Activated T-helper 1 cell treated with anti-CD3 and anti-CD28 coated beads, Interleukin-12 subunit alpha, Interleukin-12 subunit beta, Interleukin-2, Interleukin-4 antibody, amounts not matched to agents 30 ng/mL and 10 ng/mL and 1 ng/mL, durations not matched to agents 14 hours and 24 hours and 36 hours (primary cell): ENCODE measurements around the gene UBE3D. TPM values are rescaled to one million over a fixed set of nuclear protein-coding genes. Genes with fewer than 3 reads are reported as not detected.
"Not testable (repeated sequence)": the region's sequence is repeated elsewhere in the genome, so short reads cannot be mapped to it uniquely, and the experiment has no call there.

Source experiments
- DNase-seq: peaks from one replicate; pipeline ENCODE4 v3.0.0; 2021; ENCODE audit warnings: low spot score
- H3K27ac Mint-ChIP-seq: one replicate; pipeline ENCODE4 v1.8.0; 2021; ENCODE audit warnings: mild to moderate bottlenecking, mixed read lengths
- H3K27me3 Mint-ChIP-seq: one replicate; pipeline ENCODE4 v1.8.0; 2022; ENCODE audit warnings: mild to moderate bottlenecking, moderate library complexity, mixed read lengths; ENCODE audit not compliant: insufficient read depth
- H3K36me3 Mint-ChIP-seq: one replicate; pipeline ENCODE4 v1.8.0; 2021; ENCODE audit warnings: low read depth, mixed read lengths
- H3K4me1 Mint-ChIP-seq: one replicate; pipeline ENCODE4 v1.8.0; 2021; ENCODE audit warnings: low read depth, mixed read lengths
- H3K4me3 Mint-ChIP-seq: one replicate; pipeline ENCODE4 v1.8.0; 2021; ENCODE audit warnings: mild to moderate bottlenecking, moderate library complexity, mixed read lengths
- H3K9me3 Mint-ChIP-seq: one replicate; pipeline ENCODE4 v1.8.0; 2021; ENCODE audit warnings: mixed read lengths
- intact Hi-C: fragments of 100-400 bp; cut with micrococcal nuclease; formaldehyde crosslinking; loops from one replicate; pipeline ENCODE4 v1.15.1; 2024
- total RNA-seq: library from RNA; stranded (reverse); gene quantifications from 2 replicates; pipeline ENCODE4 v1.2.3, GENCODE V29; 2022

Gene UBE3D
- total RNA-seq, 1 donor from 2014 or later: 8.3 TPM

DNA sequence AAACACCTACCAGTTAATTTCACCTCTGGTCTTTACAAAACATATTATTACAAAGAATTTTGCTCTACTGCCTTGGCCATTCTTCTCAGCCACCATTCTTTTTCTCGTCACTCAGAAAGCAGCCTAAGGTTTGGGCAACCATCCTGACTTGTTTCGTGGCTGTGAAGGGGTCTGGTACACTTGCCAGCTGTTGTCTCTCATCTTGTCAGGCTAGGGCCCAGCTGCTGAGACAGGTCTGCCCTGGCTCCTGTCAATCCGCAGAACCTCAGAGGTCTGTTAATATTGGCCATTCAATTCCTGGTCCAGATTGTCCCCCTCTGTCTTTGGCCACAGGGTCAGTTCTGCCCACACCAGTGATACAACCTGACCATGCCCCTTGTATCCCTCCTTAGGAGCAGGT lies 197.7 kb downstream of the UBE3D start:
- Mint-ChIP-seq H3K27me3 (no peaks in the 10 kb centered on the region), H3K36me3 (no peaks in the 10 kb centered on the region), H3K4me3 (no peak overlapping the region), H3K27ac (no peak overlapping the region), H3K9me3 (no peaks in the 10 kb centered on the region), H3K4me1 (no peaks in the 10 kb centered on the region)
- no peak for DNase-seq
- intact Hi-C loops: no loop called here

DNA sequence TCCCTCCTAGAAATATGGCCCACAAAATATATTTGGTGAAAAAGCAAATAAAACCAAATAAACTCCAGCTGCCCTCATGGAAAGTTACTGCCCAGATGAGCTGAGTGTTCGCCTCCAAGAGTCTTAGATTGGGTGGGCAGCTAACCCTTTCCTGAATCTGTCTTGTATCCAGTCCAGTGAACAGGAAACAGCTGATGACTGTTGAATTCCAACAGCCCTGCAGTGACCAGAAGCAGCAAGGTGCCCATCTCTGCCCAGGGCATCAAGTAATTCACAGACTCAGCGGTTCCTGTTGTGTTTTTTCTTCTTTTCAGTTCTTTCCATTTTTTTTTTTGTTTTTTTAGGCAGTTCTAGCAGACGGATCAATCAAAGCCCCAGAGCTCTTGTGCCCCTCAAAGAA lies 199.2 kb downstream of the UBE3D start:
- DNase-seq: no peak
- intact Hi-C loops: no loop called here
- Mint-ChIP-seq H3K9me3 (no peaks in the 10 kb centered on the region), H3K27ac (no peak overlapping the region), H3K4me1 (no peaks in the 10 kb centered on the region), H3K36me3 (no peaks in the 10 kb centered on the region), H3K4me3 (no peak overlapping the region), H3K27me3 (no peaks in the 10 kb centered on the region)

DNA sequence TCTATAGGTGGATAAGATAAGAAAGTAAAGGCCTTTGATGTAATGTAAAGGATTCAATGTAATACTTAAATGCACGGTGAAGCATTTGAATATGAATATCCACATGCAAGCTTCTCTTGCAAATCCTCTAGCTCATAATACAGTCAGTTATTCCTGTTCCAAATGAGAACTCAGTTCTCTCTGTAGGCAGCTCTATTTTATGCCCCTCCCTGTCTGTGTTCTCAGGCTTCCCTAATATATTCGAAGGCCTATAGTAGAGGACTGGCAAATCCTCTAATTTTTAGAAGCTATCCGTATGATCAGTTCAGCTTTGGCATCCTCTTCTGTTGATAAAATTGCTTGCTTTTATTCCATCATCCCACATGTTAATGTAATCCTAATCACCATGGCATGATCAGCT lies 200.2 kb downstream of the UBE3D start:
- Mint-ChIP-seq H3K27me3 (no peaks in the 10 kb centered on the region), H3K36me3 (no peaks in the 10 kb centered on the region), H3K4me1 (no peaks in the 10 kb centered on the region), H3K4me3 (no peak overlapping the region), H3K27ac (no peak overlapping the region), H3K9me3 (no peaks in the 10 kb centered on the region)
- DNase-seq: no peak
- intact Hi-C loops: no loop called here

DNA sequence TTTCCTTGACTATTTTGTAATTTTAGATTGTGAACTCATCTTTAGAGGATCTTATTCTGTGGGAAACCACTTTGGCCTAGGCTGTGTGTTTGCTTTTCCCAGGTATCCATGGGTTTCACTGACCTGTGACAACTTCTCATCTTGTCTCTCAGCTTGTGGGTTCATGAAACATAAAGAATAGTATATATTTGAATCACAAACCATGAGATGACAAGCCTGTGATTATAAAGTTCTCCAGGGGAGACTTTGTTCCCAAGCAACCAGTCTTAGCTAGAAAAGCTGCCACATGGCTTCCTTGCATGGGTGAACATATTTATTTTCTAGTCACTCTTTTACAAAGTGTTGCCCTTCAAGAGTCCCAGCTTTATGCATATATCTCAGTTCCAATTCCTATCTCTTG lies 201.9 kb downstream of the UBE3D start:
- DNase-seq: no peak
- Mint-ChIP-seq H3K36me3 (no peaks in the 10 kb centered on the region), H3K27ac (no peak overlapping the region), H3K9me3 (no peaks in the 10 kb centered on the region), H3K4me1 (no peaks in the 10 kb centered on the region), H3K4me3 (no peak overlapping the region), H3K27me3 (no peaks in the 10 kb centered on the region)
- intact Hi-C loops: no loop called here

DNA sequence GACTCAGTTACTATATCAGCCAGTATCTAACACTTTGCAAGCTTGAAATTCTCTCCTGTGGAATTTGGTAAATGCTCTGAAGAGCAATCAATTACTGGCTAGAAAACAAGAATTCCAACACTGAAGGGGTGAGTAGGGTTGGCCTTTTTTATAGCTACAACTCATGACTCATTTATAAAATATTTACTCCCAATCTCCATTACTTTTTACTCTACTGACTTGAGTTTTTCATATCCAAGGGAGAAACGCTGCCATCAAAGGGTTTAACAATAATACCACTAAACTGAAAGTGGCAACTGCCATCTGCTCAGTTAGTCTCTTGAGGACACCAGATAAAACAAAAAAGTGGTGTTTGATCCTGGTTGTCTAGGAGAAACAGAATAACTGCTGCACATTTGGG lies 203.1 kb downstream of the UBE3D start:
- Mint-ChIP-seq H3K36me3 (no peaks in the 10 kb centered on the region), H3K27me3 (no peaks in the 10 kb centered on the region), H3K9me3 (no peaks in the 10 kb centered on the region), H3K4me3 (no peak overlapping the region), H3K4me1 (no peaks in the 10 kb centered on the region), H3K27ac (no peak overlapping the region)
- DNase-seq: no peak
- intact Hi-C loops: no loop called here

DNA sequence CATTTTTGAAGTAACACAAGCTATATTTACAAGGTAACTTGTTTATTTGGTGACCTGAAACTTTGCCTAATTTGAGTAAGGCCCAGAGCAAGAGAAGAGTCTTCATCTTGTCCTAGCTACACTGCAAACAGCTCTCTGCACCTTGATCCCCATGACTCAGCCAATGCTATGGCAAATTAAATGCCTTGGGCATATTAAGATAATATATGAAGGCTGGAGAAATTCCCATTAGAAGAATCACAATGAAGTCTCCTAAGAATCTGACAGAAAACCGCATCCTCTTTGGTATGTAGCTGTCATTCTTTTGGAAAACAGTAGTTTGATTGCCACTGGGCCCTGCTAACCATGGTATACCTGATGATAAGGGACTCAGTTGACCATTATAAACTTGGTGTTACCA lies 204.5 kb downstream of the UBE3D start:
- intact Hi-C loops: no loop called here
- Mint-ChIP-seq H3K27ac (no peak overlapping the region), H3K9me3 (no peaks in the 10 kb centered on the region), H3K27me3 (no peaks in the 10 kb centered on the region), H3K36me3 (no peaks in the 10 kb centered on the region), H3K4me1 (no peaks in the 10 kb centered on the region), H3K4me3 (no peak overlapping the region)
- no peak for DNase-seq

DNA sequence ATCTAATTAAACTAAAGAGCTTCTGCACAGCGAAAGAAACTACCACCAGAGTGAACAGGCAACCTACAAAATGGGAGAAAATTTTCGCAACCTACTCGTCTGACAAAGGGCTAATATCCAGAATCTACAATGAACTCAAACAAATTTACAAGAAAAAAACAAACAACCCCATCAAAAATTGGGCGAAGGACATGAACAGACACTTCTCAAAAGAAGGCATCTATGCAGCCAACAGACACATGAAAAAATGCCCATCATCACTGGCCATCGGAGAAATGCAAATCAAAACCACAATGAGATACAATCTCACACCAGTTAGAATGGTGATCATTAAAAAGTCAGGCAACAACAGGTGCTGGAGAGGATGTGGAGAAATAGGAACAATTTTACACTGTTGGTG lies 209.6 kb downstream of the UBE3D start:
- H3K36me3 Mint-ChIP-seq, H3K4me3 Mint-ChIP-seq, H3K27ac Mint-ChIP-seq, H3K4me1 Mint-ChIP-seq, intact Hi-C loops, H3K27me3 Mint-ChIP-seq, H3K9me3 Mint-ChIP-seq, DNase-seq: not testable (repeated sequence)

DNA sequence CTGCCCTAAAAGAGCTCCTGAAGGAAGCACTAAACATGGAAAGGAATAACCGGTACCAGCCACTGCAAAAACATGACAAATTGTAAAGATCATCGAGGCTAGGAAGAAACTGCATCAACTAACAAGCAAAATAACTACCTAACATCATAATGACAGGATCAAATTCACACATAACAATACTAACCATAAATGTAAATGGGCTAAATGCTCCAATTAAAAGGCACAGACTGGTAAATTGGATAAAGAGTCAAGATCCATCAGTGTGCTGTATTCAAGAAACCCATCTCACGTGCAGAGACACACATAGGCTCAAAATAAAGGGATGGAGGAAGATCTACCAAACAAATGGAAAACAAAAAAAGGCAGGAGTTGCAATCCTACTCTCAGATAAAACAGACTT lies 212.7 kb downstream of the UBE3D start:
- H3K36me3 Mint-ChIP-seq, H3K27ac Mint-ChIP-seq, DNase-seq, H3K4me1 Mint-ChIP-seq, intact Hi-C loops, H3K9me3 Mint-ChIP-seq, H3K27me3 Mint-ChIP-seq, H3K4me3 Mint-ChIP-seq: not testable (repeated sequence)

DNA sequence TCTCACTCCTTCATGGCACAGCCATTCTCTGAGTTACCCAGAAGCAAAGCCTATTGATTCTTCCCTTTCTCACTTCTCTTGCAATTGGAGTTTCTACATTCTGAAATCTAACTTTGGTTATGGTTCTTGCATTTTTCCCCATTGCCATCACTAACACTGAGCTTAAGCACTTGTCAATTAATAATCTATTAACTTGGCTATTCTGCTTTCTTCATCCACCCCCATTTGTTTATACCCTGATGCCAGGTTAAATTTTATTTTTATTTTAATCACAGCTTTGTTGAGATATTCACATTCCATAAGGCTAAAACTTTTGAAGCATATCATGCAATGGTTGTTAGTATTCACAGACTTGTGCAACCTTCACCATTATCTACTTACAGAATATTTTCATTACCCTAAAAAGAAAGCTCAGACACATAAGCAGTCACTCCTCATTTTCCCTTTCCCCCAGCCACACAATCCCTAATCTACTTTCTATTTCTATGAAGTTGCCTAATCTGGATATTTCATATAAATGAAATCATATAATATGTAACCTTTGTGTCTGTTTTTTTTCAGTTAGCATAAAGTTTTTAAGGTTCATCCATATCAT lies 222.3 kb downstream of the UBE3D start:
- H3K4me3 Mint-ChIP-seq: no peak overlapping the region
- DNase-seq: no peak
- H3K27ac Mint-ChIP-seq: no peak overlapping the region
- H3K27me3 Mint-ChIP-seq: peaks cover 3% of the 10 kb centered on the region
- intact Hi-C loops: no loop called here
- H3K9me3 Mint-ChIP-seq: no peaks in the 10 kb centered on the region
- no peaks in the 10 kb centered on the region for H3K4me1 Mint-ChIP-seq
- no peaks in the 10 kb centered on the region for H3K36me3 Mint-ChIP-seq

DNA sequence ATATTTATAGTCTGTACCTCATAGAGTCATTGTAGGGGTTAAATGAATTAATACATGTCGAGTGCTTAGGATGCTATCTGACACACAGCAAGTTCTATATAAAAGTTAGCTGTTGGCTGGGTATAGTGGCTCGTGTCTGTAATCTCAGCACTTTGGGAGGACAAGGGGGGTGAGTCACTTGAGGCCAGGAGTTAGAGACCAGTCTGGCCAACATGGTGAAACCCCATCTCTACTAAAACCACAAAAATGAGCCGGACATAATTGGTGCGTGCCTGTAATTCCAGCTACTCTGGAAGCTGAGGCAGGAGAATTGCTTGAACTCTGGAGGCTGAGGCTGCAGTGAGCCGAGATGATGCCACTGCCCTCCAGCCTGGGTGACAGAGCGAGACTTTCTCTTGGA lies 222.9 kb downstream of the UBE3D start:
- H3K4me1 Mint-ChIP-seq: no peaks in the 10 kb centered on the region

More for the DNA sequence above, 222.9 kb downstream of the UBE3D start:
- intact Hi-C loops: no loop called here
- Mint-ChIP-seq H3K27me3 (peaks cover 3% of the 10 kb centered on the region), H3K36me3 (no peaks in the 10 kb centered on the region), H3K4me3 (no peak overlapping the region), H3K27ac (no peak overlapping the region), H3K9me3 (no peaks in the 10 kb centered on the region)
- no peak for DNase-seq

Other genes with a start within 250 kb of the UBE3D start
- 6.7 and 7.1 TPM in 2 replicates for gene DOP1A, start 1.8 kb upstream of the UBE3D start, total RNA-seq
- gene PGM3, start 127.4 kb upstream of the UBE3D start, total RNA-seq: 24.8 and 25.4 TPM in 2 replicates
- gene RWDD2A, start 127.5 kb upstream of the UBE3D start, total RNA-seq: 0.98 and 1.3 TPM in 2 replicates